C4-2B (cell line): Measurements from ENCODE around the gene CHRNA1.

Source experiments
- H3K27ac ChIP-seq: fragments of 450-650 bp; 2 replicates; pipeline ENCODE4 v1.5.1; 2017
- ZFX ChIP-seq: fragments of 450-650 bp; IDR thresholded peaks from 2 replicates; pipeline ENCODE4 v1.6.1; 2017
- TF ChIP-seq, protein P1 (sequence below): fragments of 450-650 bp; conservative IDR thresholded peaks from 2 replicates; pipeline ENCODE4 v1.5.1; 2017; ENCODE audit warnings: mild to moderate bottlenecking

Gene CHRNA1

DNA sequence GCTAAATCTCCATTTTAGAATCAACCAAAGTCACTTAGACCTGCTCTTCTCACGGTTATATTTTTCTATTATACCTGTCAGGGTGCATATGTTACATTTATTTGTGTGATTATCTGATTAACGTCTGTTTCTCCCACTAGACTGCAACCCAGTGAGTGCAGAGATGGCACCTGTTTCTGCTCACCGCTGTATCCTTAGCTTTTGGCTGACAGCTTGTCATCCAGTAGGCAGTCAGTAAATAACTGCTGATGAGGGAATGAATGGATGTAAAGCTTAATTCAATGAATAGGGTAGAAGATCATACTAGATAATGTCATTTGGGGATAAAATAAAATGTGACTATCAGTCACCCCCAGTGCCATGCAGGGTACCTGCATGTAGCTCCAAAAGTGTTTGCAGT lies 6.9 kb upstream of the CHRNA1 start:
- H3K27ac ChIP-seq, result no peak overlapping the region
- TF ChIP-seq, protein P1, sequence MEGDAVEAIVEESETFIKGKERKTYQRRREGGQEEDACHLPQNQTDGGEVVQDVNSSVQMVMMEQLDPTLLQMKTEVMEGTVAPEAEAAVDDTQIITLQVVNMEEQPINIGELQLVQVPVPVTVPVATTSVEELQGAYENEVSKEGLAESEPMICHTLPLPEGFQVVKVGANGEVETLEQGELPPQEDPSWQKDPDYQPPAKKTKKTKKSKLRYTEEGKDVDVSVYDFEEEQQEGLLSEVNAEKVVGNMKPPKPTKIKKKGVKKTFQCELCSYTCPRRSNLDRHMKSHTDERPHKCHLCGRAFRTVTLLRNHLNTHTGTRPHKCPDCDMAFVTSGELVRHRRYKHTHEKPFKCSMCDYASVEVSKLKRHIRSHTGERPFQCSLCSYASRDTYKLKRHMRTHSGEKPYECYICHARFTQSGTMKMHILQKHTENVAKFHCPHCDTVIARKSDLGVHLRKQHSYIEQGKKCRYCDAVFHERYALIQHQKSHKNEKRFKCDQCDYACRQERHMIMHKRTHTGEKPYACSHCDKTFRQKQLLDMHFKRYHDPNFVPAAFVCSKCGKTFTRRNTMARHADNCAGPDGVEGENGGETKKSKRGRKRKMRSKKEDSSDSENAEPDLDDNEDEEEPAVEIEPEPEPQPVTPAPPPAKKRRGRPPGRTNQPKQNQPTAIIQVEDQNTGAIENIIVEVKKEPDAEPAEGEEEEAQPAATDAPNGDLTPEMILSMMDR, result no peak
- no peak for TF ChIP-seq ZFX

DNA sequence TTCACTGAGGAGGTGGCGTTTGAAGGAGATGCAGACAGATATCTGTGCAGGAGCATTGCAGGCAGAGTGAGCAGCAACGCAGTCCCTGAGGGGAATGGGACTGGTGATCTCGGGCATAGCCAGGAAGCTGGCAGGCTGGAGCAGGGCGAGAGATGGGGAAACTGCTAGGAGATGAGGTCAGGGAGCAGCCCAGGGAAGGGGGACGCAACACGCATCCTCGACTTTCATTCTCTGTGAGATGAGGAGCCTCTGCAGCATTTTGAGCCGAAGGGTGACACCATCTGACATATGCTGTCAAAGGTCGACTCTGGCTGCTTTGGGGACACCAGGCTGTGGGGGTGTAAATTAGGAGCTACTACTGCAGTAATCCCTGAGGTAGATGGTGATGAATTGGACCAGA lies 4.3 kb upstream of the CHRNA1 start:
- no peak for TF ChIP-seq ZFX
- TF ChIP-seq, protein P1, result no peak

DNA sequence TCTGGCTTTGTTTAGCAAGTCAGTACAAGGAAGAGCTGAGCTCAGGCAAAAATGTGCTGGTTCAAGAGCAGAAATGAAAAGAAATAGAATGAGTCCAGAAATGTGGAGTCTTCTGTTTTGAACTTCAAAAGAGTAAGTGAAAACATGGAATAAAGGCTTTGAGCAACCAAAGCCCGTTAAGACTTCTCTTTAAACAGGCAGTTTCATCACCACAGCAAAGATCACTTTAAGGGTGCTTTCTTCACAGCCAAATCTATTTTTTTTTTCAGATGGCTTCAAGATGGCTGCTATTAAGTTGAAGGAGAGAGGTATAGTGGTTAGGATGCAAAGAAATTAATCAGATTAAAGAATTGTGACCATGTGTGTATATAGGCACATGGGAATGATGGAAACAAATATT lies 2.0 kb upstream of the CHRNA1 start:
- no peak for TF ChIP-seq ZFX
- TF ChIP-seq, protein P1, result no peak
- H3K27ac ChIP-seq, result no peak overlapping the region

More for the DNA sequence above, 4.3 kb upstream of the CHRNA1 start:
- H3K27ac ChIP-seq, result no peak overlapping the region

DNA sequence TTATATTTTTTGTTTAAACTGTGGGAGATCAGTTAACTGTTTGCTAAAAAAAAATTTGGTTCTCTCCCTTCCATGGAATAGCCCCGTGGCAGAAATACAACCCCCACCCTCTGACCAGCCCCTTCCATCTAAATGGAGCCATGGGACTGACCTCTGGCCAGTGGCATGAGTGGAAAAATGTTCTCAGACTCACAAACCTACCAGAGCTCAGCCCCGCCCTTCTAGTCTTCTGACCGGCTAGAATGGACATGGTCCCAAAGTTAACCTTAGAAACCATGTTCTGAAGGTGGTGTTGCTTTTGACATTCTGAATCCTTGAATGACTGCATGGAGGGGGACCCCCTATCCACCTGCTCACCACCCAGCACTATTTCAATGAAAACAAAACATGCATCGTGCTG lies 1.3 kb upstream of the CHRNA1 start:
- H3K27ac ChIP-seq, result no peak overlapping the region
- TF ChIP-seq, protein P1, result no peak
- no peak for TF ChIP-seq ZFX

DNA sequence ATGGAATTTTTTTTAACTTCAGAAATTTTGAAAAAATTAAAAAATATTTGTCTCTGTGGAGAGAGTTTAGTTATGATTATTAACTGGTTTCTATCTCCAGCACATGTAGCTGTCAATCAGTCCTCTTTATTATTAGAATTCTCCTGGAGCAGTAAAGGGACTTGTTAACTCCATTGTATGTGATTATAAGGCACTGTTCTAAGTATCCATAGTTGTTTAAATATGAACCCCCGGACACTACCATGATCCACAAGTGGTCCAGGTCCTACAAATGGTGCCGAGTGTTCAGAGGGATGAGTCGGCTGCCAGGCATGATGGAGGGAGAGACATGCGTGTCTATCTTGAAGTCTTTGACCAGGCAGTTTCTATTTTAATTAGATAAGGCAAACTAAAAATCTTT lies 492 bp downstream of the CHRNA1 start:
- TF ChIP-seq, protein P1, result peak; percentile 7
- no peak for TF ChIP-seq ZFX

DNA sequence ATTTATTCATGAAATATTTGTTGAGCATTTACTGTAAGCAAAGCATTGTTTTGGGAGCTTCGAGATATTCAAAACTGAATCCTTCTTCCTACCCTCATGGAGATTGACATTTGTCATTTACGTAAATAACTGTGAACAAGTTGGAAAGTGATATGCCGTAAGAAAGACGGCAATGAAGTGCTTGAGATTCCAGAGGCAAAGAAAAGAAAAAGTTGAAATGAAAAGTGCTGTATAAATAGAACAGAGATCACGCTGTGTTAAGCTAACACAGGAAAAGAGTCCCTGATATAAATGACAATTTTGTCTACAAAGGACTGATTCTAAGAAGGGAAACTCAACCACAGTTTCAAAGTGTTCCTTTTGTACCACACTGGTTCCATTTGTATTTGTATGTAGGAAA lies 1.8 kb downstream of the CHRNA1 start:
- no peak overlapping the region for H3K27ac ChIP-seq

More for the DNA sequence above, 492 bp downstream of the CHRNA1 start:
- no peak overlapping the region for H3K27ac ChIP-seq

DNA sequence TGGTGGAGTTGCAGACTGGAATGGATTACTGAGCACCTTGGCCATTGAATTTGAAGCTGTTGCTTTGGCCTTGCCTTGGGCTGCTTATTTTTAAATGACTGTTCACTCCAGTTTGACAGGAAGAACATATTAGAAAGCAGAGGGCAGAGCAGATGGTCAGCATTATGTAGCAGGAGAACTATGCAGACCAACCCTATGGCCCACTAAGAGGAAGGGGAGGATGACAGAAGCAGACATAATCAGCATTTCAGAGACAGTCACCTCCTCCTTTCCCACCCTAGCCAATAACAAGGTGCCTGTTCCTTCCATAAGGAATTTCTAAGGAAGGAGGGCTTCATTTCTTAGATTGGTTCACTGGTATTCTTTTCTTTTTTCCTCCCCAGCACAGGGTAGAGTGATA lies 2.4 kb downstream of the CHRNA1 start:
- no peak for TF ChIP-seq ZFX
- TF ChIP-seq, protein P1, result no peak
- no peak overlapping the region for H3K27ac ChIP-seq

More for the DNA sequence above, 1.8 kb downstream of the CHRNA1 start:
- TF ChIP-seq ZFX, result no peak
- TF ChIP-seq, protein P1, result no peak
